A549 treated with dexamethasone at 1 μM for 4 hours (cell line): Measurements from ENCODE around the gene LRWD1. TPM values are rescaled to one million over a fixed set of nuclear protein-coding genes. Genes with fewer than 3 reads are reported as not detected.

ENCODE experiments used
- total RNA-seq: library from RNA; stranded (reverse); fragments of 200-300 nt; extraction: Qiagen RNA extraction; gene quantifications from 5 replicates; pipeline ENCODE4 v1.2.3, GENCODE V29; 2022

Gene LRWD1
- 21.6 to 30.9 TPM (median 28.4 TPM) in 5 replicates for total RNA-seq

DNA sequence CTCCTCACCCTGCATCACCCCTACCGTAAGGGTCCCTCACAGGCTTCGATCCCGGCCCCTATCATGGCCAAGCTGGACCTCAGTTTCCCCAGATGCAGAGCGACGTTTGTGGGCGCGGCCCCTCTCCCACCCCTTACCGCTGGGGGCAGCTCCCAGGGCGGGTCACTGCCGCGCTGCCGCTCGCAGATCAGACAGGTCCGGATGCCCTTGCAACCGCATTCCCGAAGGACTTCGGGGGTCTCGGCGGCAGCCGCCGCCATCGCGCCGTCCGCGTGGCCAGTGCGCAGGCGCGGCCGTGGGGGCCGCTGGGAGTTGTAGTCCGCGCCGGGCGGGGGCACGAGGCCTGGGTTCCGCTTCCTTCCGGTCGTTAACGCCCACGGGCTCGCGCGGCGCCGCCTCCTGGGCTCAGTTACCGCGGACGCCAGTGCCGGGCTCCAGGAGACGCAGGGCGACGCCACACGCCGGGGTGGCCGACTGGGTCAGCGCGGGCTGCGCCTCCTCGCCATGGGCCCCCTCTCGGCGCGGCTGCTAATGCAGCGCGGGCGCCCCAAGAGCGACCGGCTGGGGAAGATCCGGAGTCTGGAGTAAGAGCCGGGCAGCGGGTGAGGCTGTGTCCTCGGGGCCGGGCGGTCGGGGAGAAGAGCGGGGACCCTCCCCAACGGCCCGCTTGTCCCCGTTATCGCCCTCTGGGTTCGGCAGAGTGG lies at the start of gene LRWD1, which contains the start of gene ALKBH4:
Gene LRWD1 (plus strand): TSS at position 408 of the 704 bp plus-strand sequence. CDS start 97 bp downstream, at position 505.
Gene ALKBH4 (minus strand): TSS at position 287 of the 704 bp plus-strand sequence. CDS start 27 bp downstream, at position 260.

GRCh38 chr7:102433219-102434038 lies 31.4 kb upstream of the LRWD1 start, which contains the start of gene ORAI2:
ORAI2 (plus strand) TSS chr7:102433575; CDS start chr7:102438957, 5,382 bp downstream.

GRCh38 chr7:102478314-102479208 lies 13.8 kb downstream of the LRWD1 start, which contains the start of gene POLR2J:
POLR2J (minus strand) TSS chr7:102478922; CDS start chr7:102478860, 62 bp downstream.

DNA sequence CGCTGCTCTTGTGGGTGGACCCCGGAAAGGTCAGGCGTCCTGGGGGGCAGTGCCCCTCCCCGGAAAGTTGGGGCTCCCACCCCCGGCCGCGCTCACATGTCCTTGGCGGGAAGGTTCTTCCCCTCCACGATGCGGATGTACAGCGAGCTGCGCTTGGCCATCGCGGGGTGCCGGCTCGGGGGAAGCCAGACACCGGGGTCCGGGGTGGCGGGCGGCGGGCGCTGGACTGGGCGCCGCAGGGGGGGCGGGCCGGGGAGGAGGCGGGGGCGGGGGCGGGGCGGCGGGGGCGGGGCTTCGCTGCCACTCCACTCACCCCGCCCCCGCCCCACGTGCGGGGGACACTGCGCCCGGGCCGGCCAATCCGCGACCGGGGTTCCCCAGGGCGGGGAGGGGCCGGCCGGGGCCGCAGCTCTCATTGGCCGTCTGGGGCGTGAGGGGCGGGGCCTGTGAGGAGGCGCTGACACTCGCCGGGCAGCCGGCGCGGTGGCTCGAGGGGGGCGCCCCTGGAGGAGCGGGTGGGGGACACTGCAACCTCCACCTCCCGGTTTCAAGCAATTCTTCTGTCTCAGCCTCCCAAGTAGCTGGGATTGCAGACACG lies 52.9 kb downstream of the LRWD1 start, which contains the start of gene RASA4B:
Gene RASA4B (minus strand): TSS at position 228 of the 598 bp plus-strand sequence. CDS start 67 bp downstream, at position 161.

Other genes with a start within 250 kb of the LRWD1 start
- 1.4 to 3.5 TPM (median 2.7 TPM) in 5 replicates for gene SH2B2, start 178.1 kb upstream of the LRWD1 start, total RNA-seq
- gene SPDYE6, start 108.5 kb upstream of the LRWD1 start, total RNA-seq = not detected in 5 replicates
- 19.4 to 22.2 TPM (median 20.4 TPM) in 5 replicates for gene PRKRIP1, start 68.6 kb upstream of the LRWD1 start, total RNA-seq
- 17.7 to 35.0 TPM (median 33.6 TPM) in 5 replicates for gene ORAI2, start 31.4 kb upstream of the LRWD1 start, total RNA-seq
- gene ALKBH4, start 121 bp upstream of the LRWD1 start, total RNA-seq = 9.4 to 12.9 TPM (median 11.0 TPM) in 5 replicates
- 104 to 123 TPM (median 107 TPM) in 5 replicates for gene POLR2J, start 13.9 kb downstream of the LRWD1 start, total RNA-seq
- gene RASA4B, start 52.8 kb downstream of the LRWD1 start, total RNA-seq = 0.70 to 2.3 TPM (median 2.0 TPM) in 5 replicates
- gene UPK3BL2, start 78.7 kb downstream of the LRWD1 start, total RNA-seq = 1.7 to 3.1 TPM (median 2.3 TPM) in 5 replicates
- not detected in 5 replicates for gene SPDYE2, start 86.2 kb downstream of the LRWD1 start, total RNA-seq
- 19.1 to 52.3 TPM (median 49.6 TPM) in 5 replicates for gene POLR2J3, start 107.6 kb downstream of the LRWD1 start, total RNA-seq
- 1.3 to 2.4 TPM (median 1.7 TPM) in 5 replicates for gene RASA4, start 151.8 kb downstream of the LRWD1 start, total RNA-seq
- gene UPK3BL1, start 177.8 kb downstream of the LRWD1 start, total RNA-seq = 6.7 to 16.2 TPM (median 13.3 TPM) in 5 replicates
- not detected in 5 replicates for gene SPDYE2B, start 185.3 kb downstream of the LRWD1 start, total RNA-seq
- gene POLR2J2, start 206.7 kb downstream of the LRWD1 start, total RNA-seq = 0.13 to 0.41 TPM (median 0.32 TPM) in 4 of 5 replicates, not detected in the other